Lower leg skin (tissue), 3 donors: Measurements from ENCODE around the gene CCDC182.

Source experiments
- POLR2A ChIP-seq, 2 donors: fragments of 450-650 bp; IDR thresholded peaks; one replicate each; pipeline ENCODE4 v1.6.1; 2016 to 2017; ENCODE audit warnings: antibody characterized with exemption in 2 of 2, mild to moderate bottlenecking in 1 of 2, moderate library complexity in 1 of 2
- TF ChIP-seq, protein P1 (sequence below), 3 donors: fragments of 450-650 bp; IDR thresholded peaks; one replicate each; pipeline ENCODE4 v1.5.1; 2016; ENCODE audit warnings: antibody characterized with exemption in 3 of 3, mild to moderate bottlenecking in 3 of 3, moderate library complexity in 2 of 3

DNA sequence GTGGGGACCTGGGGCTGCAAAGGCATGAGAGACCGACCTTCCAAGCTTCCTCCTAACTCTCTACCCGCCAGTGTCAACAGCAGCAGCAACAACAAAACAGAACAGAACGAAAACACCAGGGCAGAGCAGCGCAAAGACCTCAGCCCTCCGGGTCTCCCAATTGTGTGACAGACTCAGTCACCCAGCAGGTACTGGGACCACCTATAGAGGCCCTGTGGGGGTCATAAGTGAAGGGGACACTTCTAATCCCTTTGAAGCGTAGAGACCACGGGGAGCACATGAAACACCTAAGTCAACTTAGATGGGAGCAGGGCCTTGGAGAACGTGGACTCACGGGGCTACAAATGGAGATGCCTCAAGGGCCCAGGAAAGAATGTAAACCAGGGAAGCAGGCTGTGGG lies 12.6 kb upstream of the CCDC182 start:
- TF ChIP-seq, protein P1, sequence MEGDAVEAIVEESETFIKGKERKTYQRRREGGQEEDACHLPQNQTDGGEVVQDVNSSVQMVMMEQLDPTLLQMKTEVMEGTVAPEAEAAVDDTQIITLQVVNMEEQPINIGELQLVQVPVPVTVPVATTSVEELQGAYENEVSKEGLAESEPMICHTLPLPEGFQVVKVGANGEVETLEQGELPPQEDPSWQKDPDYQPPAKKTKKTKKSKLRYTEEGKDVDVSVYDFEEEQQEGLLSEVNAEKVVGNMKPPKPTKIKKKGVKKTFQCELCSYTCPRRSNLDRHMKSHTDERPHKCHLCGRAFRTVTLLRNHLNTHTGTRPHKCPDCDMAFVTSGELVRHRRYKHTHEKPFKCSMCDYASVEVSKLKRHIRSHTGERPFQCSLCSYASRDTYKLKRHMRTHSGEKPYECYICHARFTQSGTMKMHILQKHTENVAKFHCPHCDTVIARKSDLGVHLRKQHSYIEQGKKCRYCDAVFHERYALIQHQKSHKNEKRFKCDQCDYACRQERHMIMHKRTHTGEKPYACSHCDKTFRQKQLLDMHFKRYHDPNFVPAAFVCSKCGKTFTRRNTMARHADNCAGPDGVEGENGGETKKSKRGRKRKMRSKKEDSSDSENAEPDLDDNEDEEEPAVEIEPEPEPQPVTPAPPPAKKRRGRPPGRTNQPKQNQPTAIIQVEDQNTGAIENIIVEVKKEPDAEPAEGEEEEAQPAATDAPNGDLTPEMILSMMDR (IDR thresholded peaks at IDR 0.05) = no peak
- no peak for TF ChIP-seq POLR2A (IDR thresholded peaks at IDR 0.05)
